Measurements from ENCODE around the gene LRRC25.

- no peak for TF ChIP-seq CTCF (IDR thresholded peaks at IDR 0.05)
- no peak for TF ChIP-seq POLR2AphosphoS5 (IDR thresholded peaks at IDR 0.05)
Measured at GRCh38 chr19:18427743-18428113, 30.3 kb upstream of the LRRC25 start.
